Measurements from ENCODE around the gene LRRC25. TPM values are rescaled to one million over a fixed set of nuclear protein-coding genes. Genes with fewer than 3 reads are reported as not detected.
"Not testable (repeated sequence)": the region's sequence is repeated elsewhere in the genome, so short reads cannot be mapped to it uniquely, and the experiment has no call there.

LRRC25 gene
- total and polyA plus RNA-seq, 9 donors = 1.4 to 9.2 (median 2.4) TPM

- H3K36me3 ChIP-seq = no peaks in the 10 kb centered on the region
- TF ChIP-seq CTCF (IDR thresholded peaks at IDR 0.05) = no peak
- TF ChIP-seq EP300 (IDR thresholded peaks at IDR 0.05) = no peak
- no peak for TF ChIP-seq POLR2A (IDR thresholded peaks at IDR 0.05)
- no peaks in the 10 kb centered on the region for H3K9me3 ChIP-seq
- peaks cover 1% of the 10 kb centered on the region for H3K4me1 ChIP-seq (ENCODE audit: insufficient read depth)
- peak within 1 kb of the TSS; percentile 1 for H3K4me3 ChIP-seq
- intact Hi-C loops (cut with DNase I) = loop anchor here in 1 of 4 donors (5.0 kb wide), 1 partner anchor 34 kb away; no protein-coding TSS in a partner anchor
- H3K27me3 ChIP-seq = no peaks in the 10 kb centered on the region
- peak; percentile 47 to 61 (median 49) for DNase-seq
- WGBS, 3 donors = 29 to 34% (median 30%) methylated on average over 33 of the region's 33 CpGs
- H3K27ac ChIP-seq = no peak within 1 kb of the TSS
These were observed 11.5 kb downstream of the LRRC25 start, which contains the start of gene GDF15 for GRCh38 chr19:18385675-18386542. TSS of gene GDF15 (plus strand) at chr19:18386158. CDS start at chr19:18386190, 32 bp downstream.

DNA sequence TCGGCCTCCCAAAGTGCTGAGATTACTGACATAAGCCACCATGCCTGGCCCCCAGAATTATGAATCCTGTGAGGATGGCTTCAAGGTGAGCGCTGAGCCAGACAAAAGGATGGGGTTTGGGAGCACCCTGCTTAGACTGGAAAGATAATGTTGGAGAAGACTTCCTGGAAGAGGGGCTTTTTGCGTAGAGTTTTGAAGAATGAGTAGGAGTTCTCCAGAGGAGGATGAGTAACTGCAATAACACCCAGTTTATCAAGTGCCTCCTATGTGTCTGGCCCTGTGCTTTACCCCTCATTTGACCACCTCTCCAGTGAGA, 12.1 kb downstream of the LRRC25 start:
- TF ChIP-seq POLR2A (IDR thresholded peaks at IDR 0.05) (no peak), CTCF (IDR thresholded peaks at IDR 0.05) (no peak), EP300 (IDR thresholded peaks at IDR 0.05) (no peak)
- no peak for DNase-seq
- Histone ChIP-seq H3K4me3 (no peak overlapping the region), H3K27me3 (no peaks in the 10 kb centered on the region), H3K4me1 (ENCODE audit: insufficient read depth) (peaks cover 1% of the 10 kb centered on the region), H3K27ac (no peak overlapping the region), H3K36me3 (no peaks in the 10 kb centered on the region), H3K9me3 (no peaks in the 10 kb centered on the region)
- 89 to 96% (median 89%) methylated on average over 3 of the region's 3 CpGs for whole genome bisulfite sequencing, 3 donors
- intact Hi-C loops (cut with DNase I) = loop anchor here in 1 of 4 donors (5.0 kb wide), 1 partner anchor 33 kb away; no protein-coding TSS in a partner anchor

DNA sequence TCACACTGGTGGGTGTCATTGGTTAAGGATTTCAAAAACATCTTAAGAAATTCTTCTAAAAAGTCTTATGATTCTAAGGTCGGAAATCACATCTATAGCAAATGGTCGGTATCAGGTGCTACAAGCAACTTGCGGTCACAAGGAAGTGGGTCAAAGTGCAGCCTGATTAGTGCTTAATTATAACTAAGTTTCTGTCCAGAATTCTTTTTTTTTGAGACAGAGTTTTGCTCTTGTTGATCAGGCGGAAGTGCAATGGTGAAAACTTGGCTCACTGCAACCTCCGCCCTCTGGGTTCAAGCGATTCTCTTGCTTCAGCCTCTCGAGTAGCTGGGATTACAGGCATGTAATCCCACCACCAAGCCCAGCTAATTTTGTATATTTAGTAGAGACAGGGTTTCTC, 12.6 kb downstream of the LRRC25 start:
- intact Hi-C loops (cut with DNase I) = loop anchor here in 1 of 4 donors (5.0 kb wide), 1 partner anchor 32 kb away; no protein-coding TSS in a partner anchor
- H3K4me1 ChIP-seq (ENCODE audit: insufficient read depth) = peaks cover 1% of the 10 kb centered on the region
- 74 to 86% (median 80%) methylated on average over 7 of the region's 7 CpGs for WGBS, 3 donors
- no peaks in the 10 kb centered on the region for H3K9me3 ChIP-seq
- no peaks in the 10 kb centered on the region for H3K36me3 ChIP-seq
- no peak for TF ChIP-seq POLR2A (IDR thresholded peaks at IDR 0.05)
- no peak for TF ChIP-seq CTCF (IDR thresholded peaks at IDR 0.05)
- TF ChIP-seq EP300 (IDR thresholded peaks at IDR 0.05) = no peak
- DNase-seq = no peak
- no peaks in the 10 kb centered on the region for H3K27me3 ChIP-seq
- no peak overlapping the region for H3K4me3 ChIP-seq
- no peak overlapping the region for H3K27ac ChIP-seq

DNA sequence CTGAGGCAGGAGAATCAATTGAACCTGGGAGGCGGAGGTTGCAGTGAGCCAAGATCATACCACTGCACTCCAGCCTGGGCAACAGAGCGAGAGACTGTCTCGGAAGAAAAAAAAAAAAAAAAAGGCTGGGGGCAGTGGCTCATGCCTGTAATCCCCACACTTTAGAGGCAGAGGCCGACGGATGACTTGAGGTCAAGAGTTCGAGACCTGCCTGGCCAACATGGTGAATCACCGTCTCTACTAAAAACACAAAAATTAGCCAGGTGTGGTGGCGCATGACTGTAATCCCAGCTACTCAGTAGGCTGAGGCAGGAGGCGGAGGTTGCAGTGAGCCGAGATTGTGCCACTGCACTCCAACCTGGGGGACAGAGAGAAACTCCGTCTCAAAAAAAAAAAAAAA, 13.8 kb downstream of the LRRC25 start:
- H3K9me3 ChIP-seq; H3K4me3 ChIP-seq; intact Hi-C loops (cut with DNase I); DNase-seq; H3K27ac ChIP-seq; H3K36me3 ChIP-seq; H3K4me1 ChIP-seq (ENCODE audit: insufficient read depth); H3K27me3 ChIP-seq: not testable (repeated sequence)
- 86 to 90% (median 87%) methylated on average over 11 of the region's 11 CpGs for WGBS, 3 donors

GRCh38 chr19:18380843-18381242, 16.6 kb downstream of the LRRC25 start:
- DNase-seq = no peak
- TF ChIP-seq POLR2A (IDR thresholded peaks at IDR 0.05) = no peak
- TF ChIP-seq EP300 (IDR thresholded peaks at IDR 0.05) = no peak
- TF ChIP-seq CTCF (IDR thresholded peaks at IDR 0.05) = no peak
- H3K4me3 ChIP-seq = no peak overlapping the region
- no peaks in the 10 kb centered on the region for H3K36me3 ChIP-seq
- H3K4me1 ChIP-seq (ENCODE audit: insufficient read depth) = no peaks in the 10 kb centered on the region
- intact Hi-C loops (cut with DNase I) = no loop called here
- WGBS, 3 donors = 61 to 76% (median 70%) methylated on average over 3 of the region's 3 CpGs
- no peaks in the 10 kb centered on the region for H3K9me3 ChIP-seq
- H3K27ac ChIP-seq = peak overlapping the region in 1 of 2 donors; percentile 38
- H3K27me3 ChIP-seq = no peaks in the 10 kb centered on the region
